ENCODE measurements around the gene HDAC8. TPM values are rescaled to one million over a fixed set of nuclear protein-coding genes. Genes with fewer than 3 reads are reported as not detected.

The HDAC8 gene
- total RNA-seq, 1 donor from 2014 or later: 25.6 TPM

- DNase-seq (ENCODE audit: low read depth in 2 of 2): peak; percentile 33 to 87
These were observed 191.0 kb downstream of the HDAC8 start for GRCh38 chrX:72381439-72382201.

- DNase-seq (ENCODE audit: low read depth in 2 of 2): no peak
These were observed 196.5 kb downstream of the HDAC8 start for GRCh38 chrX:72376124-72376523.

GRCh38 chrX:72373136-72373535 is 199.5 kb downstream of the HDAC8 start:
- no peak for DNase-seq (ENCODE audit: low read depth in 2 of 2)

- DNase-seq (ENCODE audit: low read depth in 2 of 2): no peak
These were observed 199.9 kb downstream of the HDAC8 start for GRCh38 chrX:72372735-72373134.

- no peak for DNase-seq (ENCODE audit: low read depth in 2 of 2)
These were observed 201.2 kb downstream of the HDAC8 start for GRCh38 chrX:72371405-72371804.

GRCh38 chrX:72368796-72369195 is 203.8 kb downstream of the HDAC8 start:
- no peak for DNase-seq (ENCODE audit: low read depth in 2 of 2)

GRCh38 chrX:72367516-72367915 is 205.1 kb downstream of the HDAC8 start:
- no peak for DNase-seq (ENCODE audit: low read depth in 2 of 2)

- no peak for DNase-seq (ENCODE audit: low read depth in 2 of 2)
These were observed 205.8 kb downstream of the HDAC8 start for GRCh38 chrX:72366701-72367454.

- no peak for DNase-seq (ENCODE audit: low read depth in 2 of 2)
These were observed 206.5 kb downstream of the HDAC8 start for GRCh38 chrX:72366178-72366577.

GRCh38 chrX:72365126-72365525 is 207.5 kb downstream of the HDAC8 start:
- no peak for DNase-seq (ENCODE audit: low read depth in 2 of 2)

- no peak for DNase-seq (ENCODE audit: low read depth in 2 of 2)
These were observed 212.3 kb downstream of the HDAC8 start for GRCh38 chrX:72360326-72360725.

GRCh38 chrX:72358313-72358712 is 214.3 kb downstream of the HDAC8 start:
- DNase-seq (ENCODE audit: low read depth in 2 of 2): peak in 1 of 2 donors; percentile 12

- no peak for DNase-seq (ENCODE audit: low read depth in 2 of 2)
These were observed 219.9 kb downstream of the HDAC8 start for GRCh38 chrX:72352786-72353185.

- no peak for DNase-seq (ENCODE audit: low read depth in 2 of 2)
These were observed 220.9 kb downstream of the HDAC8 start for GRCh38 chrX:72351606-72352334.

GRCh38 chrX:72349190-72349589 is 223.5 kb downstream of the HDAC8 start:
- no peak for DNase-seq (ENCODE audit: low read depth in 2 of 2)

- no peak for DNase-seq (ENCODE audit: low read depth in 2 of 2)
These were observed 224.2 kb downstream of the HDAC8 start for GRCh38 chrX:72348247-72348979.

GRCh38 chrX:72347366-72347765 is 225.3 kb downstream of the HDAC8 start:
- DNase-seq (ENCODE audit: low read depth in 2 of 2): no peak

- DNase-seq (ENCODE audit: low read depth in 2 of 2): no peak
These were observed 226.2 kb downstream of the HDAC8 start for GRCh38 chrX:72346302-72346949.

- DNase-seq (ENCODE audit: low read depth in 2 of 2): no peak
These were observed 232.0 kb downstream of the HDAC8 start for GRCh38 chrX:72340626-72341025.

GRCh38 chrX:72340041-72340440 is 232.6 kb downstream of the HDAC8 start:
- no peak for DNase-seq (ENCODE audit: low read depth in 2 of 2)

- DNase-seq (ENCODE audit: low read depth in 2 of 2): no peak
These were observed 242.5 kb downstream of the HDAC8 start for GRCh38 chrX:72330131-72330530.
